ENCODE data around the gene LARGE1.

Gene LARGE1

GRCh38 chr22:33920197-33920540 is at the start of gene LARGE1:
LARGE1 (minus strand) TSS chr22:33920476.
- no peak for DNase-seq (ENCODE audit: low read depth, low spot score)

GRCh38 chr22:33969045-33969444 is 48.8 kb upstream of the LARGE1 start:
- DNase-seq (ENCODE audit: low read depth, low spot score) = no peak

- no peak for DNase-seq (ENCODE audit: low read depth, low spot score)
Observed at GRCh38 chr22:33964121-33964520, 43.8 kb upstream of the LARGE1 start.

GRCh38 chr22:33962409-33962808 is 42.1 kb upstream of the LARGE1 start:
- DNase-seq (ENCODE audit: low read depth, low spot score) = no peak

- DNase-seq (ENCODE audit: low read depth, low spot score) = no peak
Observed at GRCh38 chr22:33958741-33959140, 38.5 kb upstream of the LARGE1 start.

- DNase-seq (ENCODE audit: low read depth, low spot score) = no peak
Observed at GRCh38 chr22:33957086-33957485, 36.8 kb upstream of the LARGE1 start.

GRCh38 chr22:33952776-33953175 is 32.5 kb upstream of the LARGE1 start:
- DNase-seq (ENCODE audit: low read depth, low spot score) = no peak

- no peak for DNase-seq (ENCODE audit: low read depth, low spot score)
Observed at GRCh38 chr22:33940741-33941140, 20.5 kb upstream of the LARGE1 start.

- no peak for DNase-seq (ENCODE audit: low read depth, low spot score)
Observed at GRCh38 chr22:33932997-33933396, 12.7 kb upstream of the LARGE1 start.

- no peak for DNase-seq (ENCODE audit: low read depth, low spot score)
Observed at GRCh38 chr22:33931406-33931805, 11.1 kb upstream of the LARGE1 start.

GRCh38 chr22:33927752-33928151 is 7.5 kb upstream of the LARGE1 start:
- no peak for DNase-seq (ENCODE audit: low read depth, low spot score)

GRCh38 chr22:33925194-33925593 is 4.9 kb upstream of the LARGE1 start:
- DNase-seq (ENCODE audit: low read depth, low spot score) = no peak

GRCh38 chr22:33923660-33924246 is 3.5 kb upstream of the LARGE1 start:
- no peak for DNase-seq (ENCODE audit: low read depth, low spot score)

- no peak for DNase-seq (ENCODE audit: low read depth, low spot score)
Observed at GRCh38 chr22:33923033-33923432, 2.8 kb upstream of the LARGE1 start.

- DNase-seq (ENCODE audit: low read depth, low spot score) = no peak
Observed at GRCh38 chr22:33922349-33922681, 2.0 kb upstream of the LARGE1 start.

GRCh38 chr22:33921525-33922348 is 1.5 kb upstream of the LARGE1 start:
- no peak for DNase-seq (ENCODE audit: low read depth, low spot score)

- peak; percentile 80 for DNase-seq (ENCODE audit: low read depth, low spot score)
Observed at GRCh38 chr22:33920927-33921524, 750 bp upstream of the LARGE1 start.

GRCh38 chr22:33919391-33920196 is 682 bp downstream of the LARGE1 start:
- DNase-seq (ENCODE audit: low read depth, low spot score) = no peak

- DNase-seq (ENCODE audit: low read depth, low spot score) = no peak
Observed at GRCh38 chr22:33918676-33919365, 1.5 kb downstream of the LARGE1 start.

- DNase-seq (ENCODE audit: low read depth, low spot score) = no peak
Observed at GRCh38 chr22:33917744-33918406, 2.4 kb downstream of the LARGE1 start.

GRCh38 chr22:33914699-33915098 is 5.6 kb downstream of the LARGE1 start:
- no peak for DNase-seq (ENCODE audit: low read depth, low spot score)
